ENCODE measurements around the gene UGGT2.
"Not testable (repeated sequence)": the region's sequence is repeated elsewhere in the genome, so short reads cannot be mapped to it uniquely, and the experiment has no call there.

Gene UGGT2

DNA sequence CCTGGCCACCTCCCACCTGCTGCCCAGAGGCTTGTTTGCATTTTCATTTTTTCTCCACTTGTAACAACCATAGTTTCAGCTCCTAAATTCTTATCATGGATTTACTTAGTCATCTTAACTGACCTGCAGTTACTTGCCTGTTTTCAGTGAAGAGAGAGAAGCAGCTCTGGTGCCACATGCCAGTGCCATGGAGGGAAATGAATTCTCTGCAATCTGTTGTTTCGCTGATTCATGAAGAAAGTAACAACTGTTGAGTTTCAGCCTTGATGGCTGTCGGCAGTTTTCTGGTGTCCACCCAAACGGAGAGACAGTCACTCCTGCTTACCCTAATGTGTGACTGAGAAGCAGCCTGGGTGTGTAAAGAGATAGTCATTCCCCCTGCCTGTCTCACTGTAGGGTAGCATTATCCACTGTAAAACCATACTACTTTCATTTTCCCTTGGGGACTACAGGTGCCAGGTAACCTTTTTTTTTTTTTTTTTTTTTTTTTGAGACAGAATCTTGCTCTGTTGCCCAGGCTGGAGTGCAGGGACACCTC, 260.1 kb downstream of the UGGT2 start:
- no peak for DNase-seq

DNA sequence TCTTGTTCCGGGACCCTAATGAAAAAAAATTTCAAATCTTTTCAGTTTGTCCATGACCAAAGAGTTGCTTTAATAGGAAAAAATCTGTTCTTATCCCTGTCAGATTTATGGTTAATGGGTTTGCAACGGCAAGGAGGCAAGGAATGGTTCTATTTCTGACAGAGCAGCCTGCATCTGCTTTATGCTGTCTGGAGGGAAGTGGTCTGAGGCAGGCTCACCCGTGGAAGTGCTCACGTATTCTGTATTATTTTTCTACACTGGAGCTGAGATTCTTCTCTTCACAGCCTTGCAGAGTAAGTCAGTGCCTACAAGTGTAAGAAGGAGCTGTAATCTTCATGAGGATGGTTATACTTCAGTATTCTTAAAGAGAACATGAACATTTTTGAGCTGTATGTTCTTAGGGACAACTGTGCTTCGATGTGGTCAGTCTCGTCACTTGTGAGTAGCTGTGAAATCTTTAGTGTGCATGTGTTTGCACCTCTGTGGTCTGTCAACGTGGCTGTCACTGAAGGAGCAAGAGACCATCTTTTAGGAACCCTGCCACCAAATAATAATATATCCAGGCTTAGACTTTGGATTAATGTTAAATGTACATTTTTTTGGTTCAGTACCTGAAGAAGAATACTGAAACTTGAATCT, 262.0 kb downstream of the UGGT2 start:
- no peak for DNase-seq

GRCh38 chr13:95789315-95789714, 263.9 kb downstream of the UGGT2 start:
- not testable (repeated sequence) for DNase-seq

DNA sequence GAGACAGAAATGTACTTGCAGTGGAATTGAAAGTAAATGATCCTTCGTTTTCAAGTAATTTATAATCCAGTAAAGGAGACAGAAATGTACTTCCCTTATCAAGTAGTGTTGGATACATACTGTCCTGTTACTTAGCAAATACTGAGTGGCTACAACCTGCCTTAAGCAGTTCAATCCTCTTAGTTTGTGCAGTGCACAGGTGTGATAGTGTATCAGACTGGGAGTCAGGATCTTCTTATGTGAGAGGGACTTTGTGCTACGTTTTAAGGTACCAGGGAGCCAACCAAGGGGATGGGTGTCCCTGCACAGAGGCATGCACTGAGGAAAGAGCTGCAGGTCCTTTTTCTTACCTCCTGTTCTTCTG, 265.1 kb downstream of the UGGT2 start:
- no peak for DNase-seq

DNA sequence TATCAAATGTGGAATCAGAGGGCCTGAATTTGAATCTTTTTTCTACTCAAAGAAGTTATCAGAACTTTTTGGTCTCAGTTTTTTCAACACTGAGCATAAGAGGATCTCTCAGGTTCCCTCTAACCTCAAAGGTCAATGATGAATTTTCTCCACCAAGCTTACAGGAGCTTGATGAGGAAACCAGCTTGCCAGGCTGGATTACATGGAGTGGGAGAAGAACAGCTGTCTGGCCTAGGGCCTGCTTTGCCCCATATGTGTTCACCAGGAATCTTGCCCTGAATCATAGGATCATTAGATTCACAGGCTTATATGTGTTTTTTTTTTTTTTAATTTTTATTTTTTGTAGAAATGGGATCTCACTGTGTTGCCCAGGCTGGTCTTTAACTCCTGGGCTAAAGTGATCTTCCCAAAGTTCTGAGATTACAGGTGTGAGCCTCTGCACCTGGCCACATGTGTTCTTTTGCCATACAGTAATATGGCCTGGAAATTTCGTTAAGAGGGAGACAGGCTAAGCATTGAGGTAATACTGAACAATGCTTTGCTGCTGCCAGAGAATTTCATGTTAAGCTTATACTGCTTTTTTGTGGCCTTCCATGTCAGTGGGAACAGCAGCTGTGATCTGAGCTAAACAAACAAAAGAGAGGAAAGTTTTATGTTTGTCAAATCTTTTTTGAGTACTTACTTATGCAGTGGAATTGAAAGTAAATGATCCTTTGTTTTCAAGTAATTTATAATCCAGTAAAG, 265.7 kb downstream of the UGGT2 start:
- DNase-seq = no peak

- no peak for DNase-seq
Measured at GRCh38 chr13:95784900-95785290, 268.3 kb downstream of the UGGT2 start.

DNA sequence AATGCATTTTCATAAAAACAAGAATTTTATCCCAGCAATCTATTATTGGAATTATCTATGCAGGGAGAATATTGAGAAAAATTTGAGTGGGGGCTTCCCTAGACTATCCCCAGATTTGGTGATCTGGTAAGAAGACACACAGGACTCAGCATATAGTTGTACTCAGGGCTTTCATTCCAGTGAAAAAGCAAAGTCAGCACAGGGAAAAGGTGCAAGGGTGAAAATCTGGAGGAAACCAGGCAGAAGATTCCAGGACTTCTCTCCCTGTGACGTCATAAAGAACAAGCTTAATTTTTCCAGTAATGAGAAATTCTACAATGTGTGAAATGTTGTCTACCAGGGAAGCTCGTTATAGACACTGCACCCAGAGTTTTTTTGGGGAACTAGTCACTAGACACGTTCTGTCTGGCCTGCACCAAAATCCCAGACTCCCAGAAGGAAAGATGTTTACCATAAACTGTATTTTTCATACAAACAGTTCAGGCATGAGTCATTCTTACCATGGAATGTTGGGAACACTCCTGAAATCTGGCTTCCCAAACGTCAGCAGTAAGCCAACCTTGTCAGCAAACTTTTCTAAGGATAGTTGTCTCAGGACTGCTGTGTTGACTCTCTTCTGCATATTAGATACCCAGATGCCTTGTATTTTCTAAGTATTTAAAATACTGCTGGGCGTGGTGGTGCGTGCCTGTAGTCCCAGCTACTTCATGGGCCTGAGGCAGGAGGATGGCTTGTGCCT, 268.9 kb downstream of the UGGT2 start:
- DNase-seq = no peak

DNA sequence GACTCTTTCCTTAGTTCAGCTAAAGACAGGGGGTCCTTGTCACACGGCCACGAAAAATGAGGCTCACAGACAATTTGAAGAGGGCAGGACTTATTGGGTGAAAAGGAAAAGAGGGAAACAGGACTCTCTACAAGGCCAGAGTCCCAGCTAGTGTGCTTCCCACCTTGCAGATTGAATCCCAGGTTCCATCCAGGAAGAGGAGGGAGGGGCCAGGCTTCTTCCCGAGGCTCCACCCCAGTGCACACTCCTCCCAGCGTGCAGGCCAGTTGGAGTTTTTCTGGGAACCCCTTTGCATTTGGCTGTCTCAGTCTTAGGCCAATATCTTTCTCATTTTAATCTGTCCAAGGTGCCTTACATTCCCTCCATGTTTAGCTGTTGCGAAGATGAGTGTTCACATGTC, 269.5 kb downstream of the UGGT2 start:
- no peak for DNase-seq

GRCh38 chr13:95781940-95782339, 271.3 kb downstream of the UGGT2 start:
- DNase-seq = not testable (repeated sequence)

DNA sequence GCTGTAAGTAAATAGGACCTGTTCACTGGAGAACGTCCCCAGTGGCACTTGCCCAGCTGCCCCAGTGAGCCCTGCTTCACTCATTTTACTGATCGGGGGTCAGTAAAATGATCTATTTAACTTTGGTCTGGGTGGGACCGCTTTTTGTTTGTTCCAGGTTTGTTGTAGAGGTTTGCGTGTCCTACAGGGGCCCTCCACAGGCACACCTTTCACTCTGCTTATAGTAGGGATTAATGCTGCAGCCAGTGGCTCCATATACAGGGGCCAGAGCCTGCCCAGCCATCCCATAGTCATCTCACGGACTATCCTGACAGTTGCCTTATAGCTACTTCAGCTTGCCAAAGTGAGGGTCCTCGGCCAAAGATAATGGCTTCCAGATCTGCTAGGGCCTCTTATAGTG, 272.2 kb downstream of the UGGT2 start:
- no peak for DNase-seq

GRCh38 chr13:95779522-95779921, 273.7 kb downstream of the UGGT2 start:
- DNase-seq = no peak

DNA sequence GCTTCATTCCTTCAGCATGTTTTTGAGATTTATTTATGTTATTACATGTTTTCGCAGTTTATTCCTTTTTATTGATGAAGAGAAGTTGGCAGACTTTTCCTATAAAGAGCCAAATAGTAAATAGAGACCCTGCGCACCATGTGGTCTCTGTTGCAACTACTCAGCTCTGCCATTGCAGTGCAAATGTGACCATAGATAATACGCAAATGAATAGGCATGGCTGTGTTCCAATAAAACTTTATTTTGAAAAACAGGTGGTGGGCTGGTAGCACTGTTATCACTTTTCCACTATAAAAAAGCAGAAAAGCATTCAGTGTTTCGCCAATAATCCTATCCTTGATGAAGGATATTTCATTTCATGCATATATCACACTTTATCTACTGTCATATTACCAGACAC, 281.3 kb downstream of the UGGT2 start:
- DNase-seq = no peak

GRCh38 chr13:95763601-95764000, 289.6 kb downstream of the UGGT2 start:
- DNase-seq = no peak

- not testable (repeated sequence) for DNase-seq
Measured at GRCh38 chr13:95762626-95763025, 290.6 kb downstream of the UGGT2 start.

GRCh38 chr13:95756072-95756471, 297.1 kb downstream of the UGGT2 start:
- no peak for DNase-seq

- DNase-seq = no peak
Measured at GRCh38 chr13:95754069-95754468, 299.1 kb downstream of the UGGT2 start.

GRCh38 chr13:95752677-95753076, 300.5 kb downstream of the UGGT2 start:
- no peak for DNase-seq

Data from CD4-positive, alpha-beta T cell treated with Interferon gamma for 1 hour (primary cell).